H1 (cell line): ENCODE data around the gene MADD. TPM values are rescaled to one million over a fixed set of nuclear protein-coding genes. Genes with fewer than 3 reads are reported as not detected.

Source experiments
- ATF3 ChIP-seq: IDR thresholded peaks from 2 replicates; pipeline ENCODE4 v1.6.1; 2011; ENCODE audit warnings: low read depth, mild to moderate bottlenecking, low read length; ENCODE audit not compliant: insufficient read depth
- CHD2 ChIP-seq: IDR thresholded peaks from 2 replicates; pipeline ENCODE4 v1.6.1; 2012; ENCODE audit warnings: low read length, improper control_type of control experiment
- KDM5A ChIP-seq: fragments of 200-600 bp; IDR thresholded peaks from 2 replicates; pipeline ENCODE4 v1.7.1; 2012; ENCODE audit warnings: mild to moderate bottlenecking, low read length, inconsistent platforms, mixed read lengths
- POLR2AphosphoS5 ChIP-seq: IDR thresholded peaks from 2 replicates; pipeline ENCODE4 v1.6.1; 2011; ENCODE audit warnings: low read depth, low read length
- POU5F1 ChIP-seq: IDR thresholded peaks from 2 replicates; pipeline ENCODE4 v1.6.1; 2011; ENCODE audit warnings: low read depth, mild to moderate bottlenecking, low read length, moderate library complexity
- RXRA ChIP-seq: IDR thresholded peaks from 2 replicates; pipeline ENCODE4 v1.6.1; 2011; ENCODE audit warnings: low read depth, mild to moderate bottlenecking, low read length, moderate library complexity; ENCODE audit not compliant: insufficient read depth
- SAP30 ChIP-seq: fragments of 300-600 bp; sonication (generic); IDR thresholded peaks from 2 replicates; pipeline ENCODE4 v1.7.1; 2012; ENCODE audit warnings: low read length, moderate library complexity, mild to moderate bottlenecking, inconsistent platforms; ENCODE audit not compliant: insufficient read depth, insufficient replicate concordance
- polyA plus RNA-seq, 7 experiments: library from polyadenylated mRNA; depleted of rRNA in 3 of 7; stranded (reverse) in 5 of 7; unstranded in 2 of 7; fragments of >200 nt in 5 of 7; fragments of 200-250 nt in 2 of 7; gene quantifications; 1 replicate in 5 of 7; 2 replicates in 1 of 7; 4 replicates in 1 of 7; pipeline versions ENCODE4 v1.2.1 to v1.2.3, GENCODE V29; 2011 to 2013; ENCODE audit warnings: missing spikeins in 2 of 7, mixed read lengths in 2 of 7
- total RNA-seq: library from RNA; stranded (reverse); fragmentation: NEBNext Ultra II Directional; extraction: Animal tissue kit (Norgen Biotek cat#: 25700); gene quantifications from 2 replicates; pipeline ENCODE4 v1.2.1, GENCODE V29; 2021
- TF ChIP-seq, protein P1 (sequence below): IDR thresholded peaks from 2 replicates; pipeline ENCODE4 v1.6.1; 2012; ENCODE audit warnings: inconsistent platforms

The MADD gene
- total and polyA plus RNA-seq, 2 of the 8 experiments (the other 6 are each of a cell fraction or from before 2014, with no cell fraction given): 32.5 to 45.4 TPM

DNA sequence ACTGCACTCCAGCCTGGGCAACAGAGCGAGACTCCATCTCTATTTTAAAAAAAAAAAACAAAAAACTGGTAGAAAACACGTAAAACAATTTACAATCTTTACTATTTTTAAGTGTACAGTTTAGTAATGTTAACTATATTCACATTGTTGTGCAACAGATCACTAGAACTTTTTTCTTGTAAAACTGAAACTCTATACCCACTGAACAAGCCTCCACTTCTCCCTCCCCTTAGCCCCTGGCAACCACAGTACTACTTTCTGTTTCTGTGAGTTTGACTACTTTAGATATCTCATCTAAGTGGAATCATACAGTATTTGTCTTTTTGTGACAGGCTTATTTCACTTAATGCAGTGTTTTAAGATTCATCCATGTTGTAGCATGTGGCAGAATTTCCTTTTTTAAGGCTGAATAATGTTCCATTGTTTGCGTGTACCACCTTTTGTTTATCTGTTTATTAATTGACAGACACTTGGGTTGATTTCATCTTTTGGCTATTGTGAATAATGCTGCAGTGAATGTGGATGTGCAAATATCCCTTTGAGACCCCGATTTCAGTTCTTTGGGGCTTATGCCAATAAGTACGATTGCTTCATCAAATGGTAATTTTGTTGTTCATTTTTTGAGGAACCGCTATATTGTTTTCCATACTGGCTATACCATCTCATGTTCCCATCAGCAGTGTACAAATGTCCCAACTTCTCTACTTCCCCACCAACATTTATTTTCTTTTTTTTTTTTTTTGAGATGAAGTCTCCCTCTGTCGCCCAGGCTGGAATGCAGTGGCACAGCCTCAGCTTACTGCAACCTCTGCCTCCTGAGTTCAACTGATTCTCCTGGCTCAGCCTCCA lies 44.2 kb upstream of the MADD start (continued):
- TF ChIP-seq POLR2AphosphoS5 (no peak), POU5F1 (no peak), KDM5A (no peak), SAP30 (no peak), ATF3 (no peak), RXRA (no peak), CHD2 (no peak)
- TF ChIP-seq, protein P1, sequence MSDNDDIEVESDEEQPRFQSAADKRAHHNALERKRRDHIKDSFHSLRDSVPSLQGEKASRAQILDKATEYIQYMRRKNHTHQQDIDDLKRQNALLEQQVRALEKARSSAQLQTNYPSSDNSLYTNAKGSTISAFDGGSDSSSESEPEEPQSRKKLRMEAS: no peak
